ENCODE measurements around the gene LRRC34. TPM values are rescaled to one million over a fixed set of nuclear protein-coding genes. Genes with fewer than 3 reads are reported as not detected.
A peak's percentile ranks its signal among the peaks of the same experiment; 100 is the strongest.

LRRC34 gene
- total RNA-seq, 2 donors from 2014 or later = 2.9 to 3.3 TPM

DNA sequence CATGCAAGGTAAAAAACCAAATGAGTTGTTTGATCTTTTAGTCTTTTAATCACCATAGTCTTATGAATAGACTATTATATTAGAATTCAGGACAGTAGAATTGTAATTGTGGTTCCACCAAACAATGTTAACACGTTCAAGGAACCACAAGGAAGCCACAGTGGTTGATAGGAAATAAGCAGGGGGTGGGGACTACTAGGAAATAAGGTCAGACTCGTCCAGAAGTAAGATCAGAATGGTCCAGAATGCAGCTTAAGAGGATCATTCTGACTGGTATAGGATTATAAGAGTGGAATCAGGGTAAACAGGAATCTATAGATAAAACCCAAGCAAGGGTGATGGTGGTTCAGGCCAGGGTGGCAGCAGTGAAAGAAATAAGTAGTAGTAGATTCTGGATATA, 32.0 kb downstream of the LRRC34 start:
- no peak for DNase-seq (ENCODE audit: low spot score)
- no peaks in the 10 kb centered on the region for H3K4me1 ChIP-seq
- peaks cover 77% of the 10 kb centered on the region for H3K36me3 ChIP-seq

DNA sequence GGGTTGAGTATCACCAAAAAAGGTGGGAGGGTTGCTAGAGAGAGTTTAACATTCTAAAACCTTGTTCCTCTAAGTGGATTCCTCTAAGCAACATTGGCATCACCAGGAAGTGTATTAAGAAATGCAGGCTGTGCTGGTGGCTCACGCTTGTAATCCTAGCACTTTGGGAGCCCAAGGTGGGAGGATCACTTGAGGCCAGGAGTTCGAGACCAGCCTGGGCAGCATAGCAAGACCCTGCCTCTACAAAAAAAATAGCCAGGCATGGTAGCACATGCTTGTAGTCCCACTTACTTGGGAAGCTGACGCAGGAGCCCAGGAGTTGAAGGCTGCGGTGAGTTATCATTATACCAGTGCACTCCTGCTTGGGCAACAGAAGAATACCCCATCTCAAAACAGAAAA, 34.9 kb downstream of the LRRC34 start:
- Histone ChIP-seq H3K4me3 (no peak overlapping the region), H3K4me1 (peaks cover 0 to 17% of the 10 kb centered on the region in 2 donors), H3K9me3 (no peaks in the 10 kb centered on the region), H3K27ac (no peak overlapping the region), H3K36me3 (peaks cover 68% of the 10 kb centered on the region), H3K27me3 (no peaks in the 10 kb centered on the region)
- TF ChIP-seq, protein P1, sequence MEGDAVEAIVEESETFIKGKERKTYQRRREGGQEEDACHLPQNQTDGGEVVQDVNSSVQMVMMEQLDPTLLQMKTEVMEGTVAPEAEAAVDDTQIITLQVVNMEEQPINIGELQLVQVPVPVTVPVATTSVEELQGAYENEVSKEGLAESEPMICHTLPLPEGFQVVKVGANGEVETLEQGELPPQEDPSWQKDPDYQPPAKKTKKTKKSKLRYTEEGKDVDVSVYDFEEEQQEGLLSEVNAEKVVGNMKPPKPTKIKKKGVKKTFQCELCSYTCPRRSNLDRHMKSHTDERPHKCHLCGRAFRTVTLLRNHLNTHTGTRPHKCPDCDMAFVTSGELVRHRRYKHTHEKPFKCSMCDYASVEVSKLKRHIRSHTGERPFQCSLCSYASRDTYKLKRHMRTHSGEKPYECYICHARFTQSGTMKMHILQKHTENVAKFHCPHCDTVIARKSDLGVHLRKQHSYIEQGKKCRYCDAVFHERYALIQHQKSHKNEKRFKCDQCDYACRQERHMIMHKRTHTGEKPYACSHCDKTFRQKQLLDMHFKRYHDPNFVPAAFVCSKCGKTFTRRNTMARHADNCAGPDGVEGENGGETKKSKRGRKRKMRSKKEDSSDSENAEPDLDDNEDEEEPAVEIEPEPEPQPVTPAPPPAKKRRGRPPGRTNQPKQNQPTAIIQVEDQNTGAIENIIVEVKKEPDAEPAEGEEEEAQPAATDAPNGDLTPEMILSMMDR (IDR thresholded peaks at IDR 0.05) = no peak
- no peak for DNase-seq (ENCODE audit: low spot score)

More for the DNA sequence above, 32.0 kb downstream of the LRRC34 start:
- Histone ChIP-seq H3K4me3 (no peak overlapping the region), H3K9me3 (no peaks in the 10 kb centered on the region), H3K27ac (no peak overlapping the region), H3K27me3 (no peaks in the 10 kb centered on the region)
- TF ChIP-seq, protein P1 (IDR thresholded peaks at IDR 0.05) = no peak

DNA sequence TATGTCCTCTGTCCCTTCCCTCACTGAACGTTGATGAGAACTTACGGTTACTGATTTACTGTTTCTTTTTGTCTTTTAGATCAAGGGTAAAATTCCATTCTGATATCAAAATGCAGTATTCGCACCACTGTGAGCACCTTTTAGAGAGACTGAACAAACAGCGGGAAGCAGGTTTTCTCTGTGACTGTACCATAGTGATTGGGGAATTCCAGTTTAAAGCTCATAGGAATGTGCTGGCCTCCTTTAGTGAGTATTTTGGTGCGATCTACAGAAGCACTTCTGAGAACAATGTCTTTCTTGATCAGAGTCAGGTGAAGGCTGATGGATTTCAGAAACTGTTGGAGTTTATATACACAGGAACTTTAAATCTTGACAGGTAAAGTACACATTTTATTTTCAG, 38.5 kb downstream of the LRRC34 start:
- peak overlapping the region in 1 of 2 donors; percentile 75 for H3K4me3 ChIP-seq
- H3K9me3 ChIP-seq = no peaks in the 10 kb centered on the region
- H3K4me1 ChIP-seq = peaks cover 0 to 17% of the 10 kb centered on the region in 2 donors
- TF ChIP-seq, protein P1 (IDR thresholded peaks at IDR 0.05) = no peak
- H3K36me3 ChIP-seq = peaks cover 39% of the 10 kb centered on the region
- H3K27ac ChIP-seq = no peak overlapping the region
- H3K27me3 ChIP-seq = no peaks in the 10 kb centered on the region
- no peak for DNase-seq (ENCODE audit: low spot score)

DNA sequence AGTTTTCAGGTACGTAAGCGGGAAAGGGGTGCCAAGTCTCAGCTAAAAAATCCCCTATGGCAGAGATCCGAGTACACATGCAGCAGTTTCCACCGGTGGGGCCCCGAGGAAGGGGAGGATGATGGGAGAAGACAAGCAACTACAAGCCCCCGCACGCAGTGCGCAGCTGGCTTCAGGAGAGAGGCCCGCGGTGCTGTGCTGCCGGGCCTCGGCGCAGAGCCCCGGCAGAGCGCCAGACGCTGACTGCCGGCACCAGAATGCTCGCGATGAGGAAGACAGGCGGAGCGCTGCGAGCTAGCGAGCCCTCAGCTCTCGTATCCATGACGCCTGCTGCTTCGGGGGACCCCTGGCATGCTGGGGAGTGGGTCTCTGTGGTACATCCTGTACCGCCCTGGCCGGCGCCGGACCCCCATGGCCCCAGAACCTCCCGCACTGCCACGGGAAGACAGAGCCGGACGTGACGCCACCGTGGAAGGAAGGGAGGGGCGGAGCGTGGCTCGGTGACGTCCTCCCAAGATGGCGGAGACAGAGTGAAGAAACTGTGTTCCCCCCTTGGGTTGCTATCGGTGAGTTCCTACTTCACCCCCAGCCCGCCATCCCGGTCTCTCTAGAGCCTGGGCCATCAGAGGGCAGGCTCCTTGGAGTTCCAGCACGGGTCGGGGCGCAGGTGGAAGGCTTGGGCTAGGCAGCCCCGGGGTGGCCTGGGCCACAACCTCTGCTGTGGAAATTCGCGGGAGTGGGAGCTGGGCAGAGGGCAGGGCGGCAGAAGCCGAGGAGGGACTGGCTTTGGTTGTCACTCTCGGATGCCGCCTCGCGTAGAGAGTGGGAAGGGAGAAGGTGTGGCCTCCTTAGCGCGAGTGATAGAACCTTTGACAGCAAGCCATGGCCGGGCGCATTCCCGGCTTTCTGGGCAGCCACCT, 39.5 kb downstream of the LRRC34 start, which contains the start of gene MYNN:
TSS of gene MYNN (plus strand) at position 500 of the 920 bp plus-strand sequence. CDS start 900 bp downstream, outside the sequence.
- TF ChIP-seq, protein P1 (IDR thresholded peaks at IDR 0.05) = no peak
- DNase-seq (ENCODE audit: low spot score) = peak; percentile 91
- H3K4me3 ChIP-seq = peak within 1 kb of the TSS; percentile 75 to 97
- H3K36me3 ChIP-seq = peaks cover 31% of the 10 kb centered on the region
- H3K9me3 ChIP-seq = no peaks in the 10 kb centered on the region
- no peaks in the 10 kb centered on the region for H3K27me3 ChIP-seq
- peak within 1 kb of the TSS; percentile 98 to 99 for H3K27ac ChIP-seq
- peaks cover 0 to 17% of the 10 kb centered on the region in 2 donors for H3K4me1 ChIP-seq

DNA sequence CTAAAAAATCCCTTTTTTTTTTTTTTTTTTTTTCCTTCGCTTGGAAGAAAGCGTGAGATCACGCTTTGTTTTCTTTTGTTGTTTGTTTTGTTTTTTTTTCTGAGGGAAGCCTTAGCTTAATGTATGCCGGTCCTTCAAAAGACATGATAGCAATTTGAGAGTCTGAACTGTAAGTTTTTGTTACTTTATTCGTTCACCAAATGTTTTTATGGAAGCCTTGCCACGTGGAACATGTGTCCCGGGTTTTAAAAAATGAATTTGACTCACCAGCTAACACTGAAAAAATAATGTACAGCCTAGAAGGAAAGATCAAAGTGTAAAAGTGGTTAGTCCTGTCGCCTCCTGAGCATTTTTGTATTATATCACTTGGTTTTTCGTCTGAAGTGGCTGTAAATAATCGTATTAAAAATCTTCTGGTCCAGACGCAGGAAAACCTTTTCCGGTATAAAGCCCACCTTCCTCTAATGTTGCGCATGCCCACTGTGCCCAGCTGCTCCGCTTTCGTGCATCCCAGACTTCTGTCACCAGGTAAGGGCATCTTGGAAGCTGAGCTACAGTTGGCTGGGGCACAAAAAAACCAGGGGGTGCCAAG, 40.3 kb downstream of the LRRC34 start:
- peaks cover 27% of the 10 kb centered on the region for H3K36me3 ChIP-seq
- TF ChIP-seq, protein P1 (IDR thresholded peaks at IDR 0.05) = no peak
- H3K4me1 ChIP-seq = peaks cover 0 to 17% of the 10 kb centered on the region in 2 donors
- DNase-seq (ENCODE audit: low spot score) = peak; percentile 81
- peak overlapping the region; percentile 75 to 97 for H3K4me3 ChIP-seq
- H3K27ac ChIP-seq = peak overlapping the region; percentile 98 to 99
- H3K9me3 ChIP-seq = no peaks in the 10 kb centered on the region
- no peaks in the 10 kb centered on the region for H3K27me3 ChIP-seq

Data from right atrium auricular region (tissue), 2 donors.